Cardiac muscle cell (in vitro differentiated cells and primary cell): ENCODE results near the gene ZFYVE19. TPM values are rescaled to one million over a fixed set of nuclear protein-coding genes. Genes with fewer than 3 reads are reported as not detected.

Source experiments
- DNase-seq, 2 donors: peaks; one replicate each; pipeline versions ENCODE4 v3.0.0 to v3.0.0-alpha.2; 2010 to 2017; ENCODE audit warnings: low read depth in 1 of 2, low spot score in 1 of 2
- H3K27ac ChIP-seq: fragments of 200-600 bp; sonication (generic); 2 replicates; pipeline ENCODE4 v1.5.1; 2016
- H3K27me3 ChIP-seq: fragments of 200-600 bp; sonication (generic); 2 replicates; pipeline ENCODE4 v1.6.0; 2016; ENCODE audit warnings: control low read depth
- H3K36me3 ChIP-seq: fragments of 200-600 bp; sonication (generic); 2 replicates; pipeline ENCODE4 v1.5.1; 2016; ENCODE audit warnings: control low read depth
- H3K4me1 ChIP-seq: fragments of 200-600 bp; sonication (generic); 2 replicates; pipeline ENCODE4 v1.8.1; 2017; ENCODE audit warnings: low read depth, mild to moderate bottlenecking, mixed run types
- H3K4me3 ChIP-seq: fragments of 200-600 bp; sonication (generic); 2 replicates; pipeline ENCODE4 v1.5.1; 2016; ENCODE audit warnings: mild to moderate bottlenecking
- H3K9me3 ChIP-seq: fragments of 200-600 bp; sonication (generic); 2 replicates; pipeline ENCODE4 v1.5.1; 2017; ENCODE audit warnings: low read depth, mild to moderate bottlenecking, control low read depth
- CTCF ChIP-seq: IDR thresholded peaks from 2 replicates; pipeline ENCODE4 v1.5.1; 2012; ENCODE audit warnings: low read depth, mild to moderate bottlenecking, low read length
- polyA plus RNA-seq: library from polyadenylated mRNA; unstranded; fragments of >200 nt; fragmentation: Nextera tagmentation; extraction: Ambion mirVana; gene quantifications from 2 replicates; pipeline ENCODE4 v1.2.1, GENCODE V29; 2016
- total RNA-seq: library from RNA; depleted of rRNA; stranded (reverse); fragments of >200 nt; gene quantifications from 2 replicates; pipeline ENCODE4 v1.2.3, GENCODE V29; 2016

Gene ZFYVE19
- total and polyA plus RNA-seq, 2 experiments from 2014 or later, result 23.4 to 41.3 TPM

GRCh38 chr15:40799523-40799922, 7.4 kb upstream of the ZFYVE19 start:
- H3K4me1 ChIP-seq, result no peaks in the 10 kb centered on the region
- no peaks in the 10 kb centered on the region for H3K27me3 ChIP-seq
- no peak overlapping the region for H3K4me3 ChIP-seq
- no peak for TF ChIP-seq CTCF
- no peak for DNase-seq
- H3K36me3 ChIP-seq, result no peaks in the 10 kb centered on the region
- no peak overlapping the region for H3K27ac ChIP-seq
- no peaks in the 10 kb centered on the region for H3K9me3 ChIP-seq

- Histone ChIP-seq H3K4me3 (no peak overlapping the region), H3K27me3 (no peaks in the 10 kb centered on the region), H3K27ac (no peak overlapping the region)
Measured at GRCh38 chr15:40803076-40803475, 3.8 kb upstream of the ZFYVE19 start.

GRCh38 chr15:40803688-40804087, 3.2 kb upstream of the ZFYVE19 start:
- no peaks in the 10 kb centered on the region for H3K9me3 ChIP-seq
- H3K27me3 ChIP-seq, result no peaks in the 10 kb centered on the region
- H3K4me3 ChIP-seq, result no peak overlapping the region
- H3K4me1 ChIP-seq, result peaks cover 5% of the 10 kb centered on the region
- no peaks in the 10 kb centered on the region for H3K36me3 ChIP-seq
- DNase-seq, result no peak
- no peak for TF ChIP-seq CTCF
- H3K27ac ChIP-seq, result no peak overlapping the region

More at GRCh38 chr15:40803076-40803475, 3.8 kb upstream of the ZFYVE19 start:
- Histone ChIP-seq H3K4me1 (peaks cover 5% of the 10 kb centered on the region), H3K9me3 (no peaks in the 10 kb centered on the region), H3K36me3 (no peaks in the 10 kb centered on the region)
- TF ChIP-seq CTCF, result no peak
- DNase-seq, result no peak

GRCh38 chr15:40806672-40807027, 239 bp upstream of the ZFYVE19 start:
- Histone ChIP-seq H3K36me3 (no peaks in the 10 kb centered on the region), H3K27ac (peak overlapping the region; percentile 75), H3K9me3 (no peaks in the 10 kb centered on the region), H3K27me3 (no peaks in the 10 kb centered on the region), H3K4me1 (peaks cover 5% of the 10 kb centered on the region), H3K4me3 (peak overlapping the region; percentile 73)
- no peak for TF ChIP-seq CTCF
- DNase-seq, result no peak

GRCh38 chr15:40807888-40808461, 1.1 kb downstream of the ZFYVE19 start:
- H3K9me3 ChIP-seq, result no peaks in the 10 kb centered on the region
- no peak for TF ChIP-seq CTCF
- H3K4me1 ChIP-seq, result peaks cover 5% of the 10 kb centered on the region
- no peaks in the 10 kb centered on the region for H3K27me3 ChIP-seq
- H3K27ac ChIP-seq, result no peak overlapping the region
- H3K36me3 ChIP-seq, result no peaks in the 10 kb centered on the region
- DNase-seq, result no peak
- peak overlapping the region; percentile 73 for H3K4me3 ChIP-seq
